ENCODE results near the gene UTP11.

The UTP11 gene

DNA sequence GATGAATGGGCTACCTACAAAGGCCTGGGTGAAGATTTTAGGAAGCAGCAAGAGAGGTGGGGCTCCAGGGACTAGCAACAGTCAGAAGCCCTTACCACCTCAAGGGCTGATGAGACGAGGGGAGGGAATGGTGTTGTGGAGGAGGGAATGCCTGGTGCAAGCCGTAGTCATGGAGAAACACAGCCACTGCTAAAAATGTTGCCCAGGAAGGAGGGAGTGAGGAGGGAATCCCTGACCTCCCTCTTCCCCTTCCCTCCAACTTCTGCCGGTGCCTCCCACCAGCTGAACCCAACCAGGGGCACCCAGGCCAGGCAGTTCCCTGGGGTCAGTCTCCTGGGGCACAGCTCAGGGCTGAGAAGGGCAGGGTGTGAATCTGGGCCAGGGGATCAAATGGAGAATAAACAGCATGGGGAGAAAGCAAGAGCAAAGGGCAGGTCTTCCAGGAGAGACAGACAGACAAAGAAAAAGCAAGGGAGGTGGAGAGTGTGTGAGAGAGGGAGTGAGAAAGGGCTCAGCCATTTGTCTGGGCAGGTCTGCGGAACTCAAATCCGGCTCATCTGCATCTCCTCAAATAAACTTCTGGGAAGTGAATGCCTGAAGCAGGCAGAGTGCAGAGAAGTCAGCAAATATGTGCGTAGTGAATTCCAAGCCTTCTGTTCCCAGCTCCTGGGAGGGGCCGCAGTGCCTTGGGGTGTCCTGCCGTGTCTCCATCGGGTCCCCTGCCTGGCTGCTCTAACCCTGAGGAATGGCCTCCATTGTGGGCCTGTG, 61.2 kb downstream of the UTP11 start:
- ChIA-PET CTCF (no interaction called here), POLR2A (no interaction called here)
- TF ChIP-seq TARDBP (IDR thresholded peaks at IDR 0.05) (no peak), BHLHE40 (IDR thresholded peaks at IDR 0.05; ENCODE audit: borderline replicate concordance) (no peak), FOXM1 (IDR thresholded peaks at IDR 0.05; ENCODE audit: borderline replicate concordance) (no peak), L3MBTL2 (conservative IDR thresholded peaks at IDR 0.05) (no peak), LEF1 (IDR thresholded peaks at IDR 0.05; ENCODE audit: borderline replicate concordance) (no peak), ZNF384 (IDR thresholded peaks at IDR 0.05) (no peak), CTBP1 (IDR thresholded peaks at IDR 0.05; ENCODE audit: borderline replicate concordance) (no peak), ARNT (IDR thresholded peaks at IDR 0.05) (no peak), SUZ12 (IDR thresholded peaks at IDR 0.05) (no peak), ELF4 (IDR thresholded peaks at IDR 0.05) (no peak), FOXA1 (IDR thresholded peaks at IDR 0.05) (no peak), NFRKB (IDR thresholded peaks at IDR 0.05) (no peak), SP1 (IDR thresholded peaks at IDR 0.05) (no peak)
- no peak for DNase-seq (ENCODE audit: extremely low spot score)

DNA sequence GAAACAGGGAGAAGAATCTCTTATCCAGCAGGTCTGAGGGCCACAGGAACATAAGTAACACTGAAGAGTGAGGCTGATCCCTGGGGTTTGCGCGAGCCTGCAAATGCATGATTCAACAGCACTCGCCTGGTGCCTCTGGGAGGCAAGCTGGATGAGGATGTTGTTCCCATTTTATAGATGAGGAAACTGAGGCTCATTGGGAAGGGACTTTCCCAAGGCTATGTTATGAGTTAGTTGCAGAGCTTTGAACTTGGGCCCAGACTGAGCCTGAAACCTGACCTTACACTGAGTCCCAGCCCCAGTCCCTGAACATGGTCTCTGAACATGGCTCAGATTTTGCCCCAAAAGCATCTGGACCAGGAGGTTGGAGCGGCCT, 61.8 kb downstream of the UTP11 start:
- DNase-seq (ENCODE audit: extremely low spot score) = no peak
- ChIA-PET CTCF (no interaction called here), POLR2A (no interaction called here)
- TF ChIP-seq BHLHE40 (IDR thresholded peaks at IDR 0.05; ENCODE audit: borderline replicate concordance) (no peak), SP1 (IDR thresholded peaks at IDR 0.05) (no peak), L3MBTL2 (conservative IDR thresholded peaks at IDR 0.05) (no peak), HDGF (IDR thresholded peaks at IDR 0.05; ENCODE audit: borderline replicate concordance) (no peak), CTBP1 (IDR thresholded peaks at IDR 0.05; ENCODE audit: borderline replicate concordance) (no peak)
